ENCODE results near the gene LYSMD4.

DNA sequence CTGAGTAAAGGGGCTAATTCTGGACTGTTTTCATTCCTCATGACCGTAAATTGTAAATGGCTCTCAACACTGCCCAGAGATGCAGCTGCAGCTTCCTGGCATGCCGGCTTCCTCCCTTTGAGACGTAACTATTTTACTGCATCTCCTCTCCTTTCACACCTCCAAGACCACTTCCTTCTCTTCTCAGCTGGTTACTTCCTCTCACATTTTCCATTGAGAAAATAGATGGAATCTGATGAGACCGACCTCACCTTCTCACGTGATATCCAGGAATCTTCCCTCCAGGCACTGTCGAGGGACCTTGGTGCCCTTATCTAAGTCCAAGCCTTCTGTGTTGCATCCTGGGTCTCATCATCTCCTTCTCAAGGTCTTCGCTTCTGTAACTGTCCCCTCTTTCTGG lies 12.7 kb downstream of the LYSMD4 start:
- TF ChIP-seq CTCF (IDR thresholded peaks at IDR 0.05; ENCODE audit: borderline replicate concordance, extremely low read depth, low read length, poor library complexity, severe bottlenecking) (no peak), EZH2 (IDR thresholded peaks at IDR 0.05; ENCODE audit: borderline replicate concordance, low read depth, low read length, severe bottlenecking) (no peak)
